Inflammatory macrophage (primary cell): Measurements from ENCODE around the gene SOCS3.

Source experiments
- DNase-seq, 2 donors: peaks; one replicate each; pipeline ENCODE4 v3.0.0-alpha.2; 2020 to 2022
- total RNA-seq, 18 experiments: gene quantifications; one replicate each; lab custom pipeline; 2026; ENCODE audit warnings: mixed read lengths in 6 of 18, inconsistent platforms in 2 of 18; lab: John Stamatoyannopoulos, UW

The SOCS3 gene, protein sequence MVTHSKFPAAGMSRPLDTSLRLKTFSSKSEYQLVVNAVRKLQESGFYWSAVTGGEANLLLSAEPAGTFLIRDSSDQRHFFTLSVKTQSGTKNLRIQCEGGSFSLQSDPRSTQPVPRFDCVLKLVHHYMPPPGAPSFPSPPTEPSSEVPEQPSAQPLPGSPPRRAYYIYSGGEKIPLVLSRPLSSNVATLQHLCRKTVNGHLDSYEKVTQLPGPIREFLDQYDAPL
- 6.0 to 618 (median 61.0) reads per million in 18 experiments for total RNA-seq

DNA sequence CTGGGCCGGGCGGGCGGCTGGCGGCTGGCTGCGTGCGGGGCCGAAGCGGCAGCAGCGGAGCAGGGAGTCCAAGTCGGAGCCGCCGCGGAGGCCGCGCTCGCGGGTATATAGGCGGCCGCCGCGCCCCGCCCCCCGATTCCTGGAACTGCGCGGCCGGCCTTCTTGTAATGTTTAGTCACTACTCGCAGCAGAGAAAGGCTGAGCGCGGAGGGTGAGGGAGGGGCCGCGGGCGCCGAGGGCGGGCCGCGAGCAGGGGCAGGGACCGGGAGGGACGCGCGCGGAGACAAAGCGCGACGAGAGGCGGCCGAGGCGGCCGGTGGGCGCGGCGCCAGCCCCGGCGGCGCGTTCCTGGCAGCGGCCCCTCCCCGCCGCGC, at the start of gene SOCS3:
Gene SOCS3 (minus strand): TSS at position 81 of the 374 bp plus-strand sequence. CDS start 982 bp downstream, outside the sequence.
- peak; percentile 98 for DNase-seq

DNA sequence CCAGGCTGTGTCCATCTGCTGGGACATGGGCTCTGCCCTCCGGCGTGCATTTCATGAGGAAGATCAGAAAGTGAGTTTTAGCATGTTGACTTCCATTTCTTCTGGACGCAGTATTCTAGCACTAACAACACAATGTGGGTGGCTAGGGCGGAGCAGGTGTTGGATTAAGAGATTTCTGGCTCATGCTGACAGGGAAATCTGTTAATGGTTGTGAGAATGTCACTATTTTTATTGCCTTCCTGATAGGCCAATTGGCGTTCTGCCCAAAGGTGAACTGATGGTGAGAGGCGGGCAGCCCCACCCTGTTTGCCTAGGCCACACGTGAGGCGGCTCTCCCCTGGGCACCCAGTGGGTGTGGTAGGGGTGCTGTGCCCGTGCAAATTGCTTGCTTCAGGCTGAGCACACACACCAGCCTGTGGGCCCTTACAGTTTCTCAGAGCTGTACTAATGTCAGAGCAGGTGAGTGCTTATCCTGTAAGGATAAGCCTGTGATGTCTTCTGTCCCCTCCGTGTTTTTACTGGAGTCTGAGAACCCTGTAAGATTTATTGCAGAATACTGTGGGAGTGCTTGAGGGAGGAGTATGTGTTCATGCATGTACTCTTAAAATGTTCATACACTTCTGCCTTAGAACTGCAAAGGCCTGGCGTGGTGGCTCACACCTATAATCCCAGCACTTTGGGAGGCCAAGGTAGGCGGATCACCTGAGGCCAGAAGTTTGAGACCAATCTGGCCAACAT, 49.5 kb upstream of the SOCS3 start:
- no peak for DNase-seq

DNA sequence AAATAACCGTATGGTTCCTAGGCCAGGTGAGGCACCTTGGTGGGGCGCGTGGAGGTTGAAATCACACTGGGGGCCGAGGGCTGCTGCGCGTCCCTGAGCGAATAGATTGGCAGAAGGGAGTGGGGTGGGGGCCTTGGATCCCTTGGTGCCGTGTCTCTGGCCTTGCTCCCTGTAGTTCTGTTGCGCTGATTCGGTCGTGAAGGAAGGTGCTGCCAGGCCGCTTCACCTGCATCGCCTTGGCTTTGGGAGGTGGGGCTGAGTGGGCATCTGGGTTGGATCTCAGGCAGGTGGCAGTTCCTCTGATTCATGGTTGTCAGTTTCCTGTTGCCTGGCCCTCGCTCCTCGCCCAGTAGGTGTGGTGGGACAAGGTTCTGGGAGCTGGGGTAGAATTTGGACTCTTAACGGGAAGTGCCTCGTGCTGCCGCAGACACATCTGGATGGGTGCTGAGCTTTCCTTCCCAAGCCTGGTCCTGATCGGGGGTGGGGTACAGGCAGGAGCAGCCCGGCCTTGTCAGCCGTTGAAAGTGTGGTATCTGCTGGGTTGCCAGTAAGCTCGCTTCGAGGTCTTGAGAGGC, 48.7 kb upstream of the SOCS3 start:
- DNase-seq = no peak

DNA sequence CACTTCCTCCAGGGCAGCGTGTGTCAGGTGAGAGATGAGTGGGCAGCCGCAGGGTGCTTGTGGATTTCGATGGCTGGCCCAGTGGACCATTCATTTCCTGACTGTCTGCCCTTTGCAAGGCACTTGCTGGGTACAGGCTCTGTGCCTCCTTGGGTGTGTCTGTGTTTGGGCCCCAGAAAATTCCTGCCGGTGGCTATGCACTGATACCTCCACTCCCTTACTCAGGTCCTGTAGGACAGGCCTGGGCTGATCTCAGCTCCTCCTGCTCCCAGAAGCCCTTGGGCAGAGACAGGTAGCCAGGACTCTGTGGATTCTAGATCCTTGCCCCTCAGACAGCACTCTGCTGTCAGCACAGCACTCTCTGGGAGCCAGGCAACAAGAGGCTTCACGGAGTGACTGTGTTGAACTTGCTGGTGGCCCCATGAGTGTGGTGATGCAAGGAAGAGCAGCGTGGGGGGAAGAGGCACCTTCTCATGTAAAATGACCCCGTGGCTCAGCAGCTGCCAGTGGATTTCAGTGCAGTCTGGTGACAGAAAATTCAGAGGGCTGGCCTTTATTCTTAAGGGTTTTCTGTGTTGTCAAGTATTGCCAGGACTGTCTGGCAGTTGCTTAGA, 47.6 kb upstream of the SOCS3 start:
- peak; percentile 59 to 84 for DNase-seq

DNA sequence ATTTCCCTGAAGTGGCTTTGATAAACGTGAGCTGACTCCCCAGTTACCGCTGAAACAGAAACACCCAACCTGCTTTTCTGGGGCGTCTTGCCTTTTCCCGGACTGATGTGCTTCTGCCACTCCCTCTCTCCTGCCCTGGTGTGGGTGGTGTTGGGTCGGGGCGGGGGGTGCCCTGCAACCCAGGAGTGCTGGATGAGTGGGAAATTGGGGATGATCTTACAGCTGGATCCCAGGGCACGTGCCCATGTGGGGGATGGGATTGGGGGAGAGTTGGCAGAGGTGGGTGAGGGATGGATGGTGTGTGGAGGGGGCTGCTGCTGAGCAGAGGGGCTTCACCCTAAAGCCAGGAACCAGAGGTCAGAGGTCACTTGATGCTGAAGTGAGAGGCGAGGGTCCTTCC, 47.0 kb upstream of the SOCS3 start:
- no peak for DNase-seq

DNA sequence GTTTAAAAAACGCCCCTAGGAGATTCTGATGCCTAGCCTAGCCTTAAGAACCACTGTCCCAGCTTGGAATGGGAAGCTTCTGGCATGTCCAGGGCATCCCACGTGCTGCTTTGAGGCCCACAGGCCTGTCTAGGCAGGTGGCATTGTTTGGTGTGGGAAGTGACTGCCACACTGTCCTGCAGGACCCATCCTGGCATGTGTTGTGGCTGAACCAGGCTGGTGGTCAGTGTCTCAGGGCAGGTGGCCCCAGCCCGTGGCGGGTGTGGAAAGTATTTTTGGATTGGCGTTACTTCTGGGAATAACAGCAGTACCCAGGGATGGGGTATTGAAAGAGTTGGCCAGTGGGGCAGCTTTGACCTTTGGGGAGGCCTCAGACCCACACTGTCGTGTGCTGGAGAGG, 46.5 kb upstream of the SOCS3 start:
- DNase-seq = no peak

DNA sequence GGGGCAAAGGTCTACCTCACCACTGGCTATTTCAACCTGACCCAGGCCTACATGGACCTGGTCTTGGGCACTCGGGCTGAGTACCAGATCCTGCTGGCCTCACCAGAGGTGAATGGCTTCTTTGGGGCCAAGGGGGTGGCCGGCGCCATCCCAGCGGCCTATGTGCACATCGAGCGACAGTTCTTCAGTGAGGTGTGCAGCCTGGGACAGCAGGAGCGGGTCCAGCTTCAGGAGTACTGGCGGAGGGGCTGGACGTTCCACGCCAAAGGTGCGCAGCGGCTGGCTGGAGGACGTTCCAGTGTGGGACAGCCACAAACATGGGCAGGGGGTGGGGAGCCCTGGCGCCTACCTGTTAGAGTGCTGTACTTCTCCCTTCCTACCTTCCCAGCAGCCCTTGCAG, 43.9 kb upstream of the SOCS3 start:
- no peak for DNase-seq

DNA sequence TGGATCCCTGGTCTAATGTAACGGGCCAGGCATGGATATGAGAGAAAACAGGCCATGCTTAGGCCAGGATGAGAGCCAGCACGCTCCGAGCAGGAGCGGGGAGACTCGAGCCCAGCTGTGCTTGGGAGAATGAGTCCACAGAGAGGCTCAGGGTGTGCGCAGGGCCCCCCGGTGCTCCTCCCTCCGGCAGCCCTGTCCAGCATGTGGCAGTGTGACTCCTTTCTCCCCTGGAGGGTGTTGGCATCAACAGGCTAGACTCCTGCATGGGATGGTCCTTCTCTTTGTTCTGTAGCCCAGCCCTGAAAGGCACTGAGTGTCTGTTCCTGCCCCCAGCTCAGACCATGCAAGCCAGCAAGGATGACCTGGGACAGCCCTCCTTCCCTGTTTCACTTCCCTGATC, 42.0 kb upstream of the SOCS3 start:
- DNase-seq = no peak

DNA sequence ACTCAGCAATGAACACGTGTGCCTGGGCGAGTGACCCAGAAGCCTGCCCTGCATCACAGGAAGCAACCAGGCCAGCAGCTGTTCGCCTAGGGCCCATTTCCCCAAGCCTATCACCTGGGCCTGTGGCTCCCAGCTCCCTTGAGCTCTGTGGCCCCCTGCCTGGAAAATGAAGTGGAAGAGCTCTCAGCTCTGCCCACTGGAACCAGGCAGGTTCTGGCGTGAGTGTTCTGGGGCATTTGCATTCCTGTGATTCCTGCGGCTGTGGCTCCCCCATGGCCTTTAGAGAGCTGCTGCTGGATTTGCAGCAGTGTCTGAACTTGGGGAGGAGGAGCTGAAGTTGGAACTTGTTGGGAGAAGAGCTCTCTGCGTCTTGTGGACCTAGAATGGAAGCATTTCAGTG, 41.4 kb upstream of the SOCS3 start:
- no peak for DNase-seq

DNA sequence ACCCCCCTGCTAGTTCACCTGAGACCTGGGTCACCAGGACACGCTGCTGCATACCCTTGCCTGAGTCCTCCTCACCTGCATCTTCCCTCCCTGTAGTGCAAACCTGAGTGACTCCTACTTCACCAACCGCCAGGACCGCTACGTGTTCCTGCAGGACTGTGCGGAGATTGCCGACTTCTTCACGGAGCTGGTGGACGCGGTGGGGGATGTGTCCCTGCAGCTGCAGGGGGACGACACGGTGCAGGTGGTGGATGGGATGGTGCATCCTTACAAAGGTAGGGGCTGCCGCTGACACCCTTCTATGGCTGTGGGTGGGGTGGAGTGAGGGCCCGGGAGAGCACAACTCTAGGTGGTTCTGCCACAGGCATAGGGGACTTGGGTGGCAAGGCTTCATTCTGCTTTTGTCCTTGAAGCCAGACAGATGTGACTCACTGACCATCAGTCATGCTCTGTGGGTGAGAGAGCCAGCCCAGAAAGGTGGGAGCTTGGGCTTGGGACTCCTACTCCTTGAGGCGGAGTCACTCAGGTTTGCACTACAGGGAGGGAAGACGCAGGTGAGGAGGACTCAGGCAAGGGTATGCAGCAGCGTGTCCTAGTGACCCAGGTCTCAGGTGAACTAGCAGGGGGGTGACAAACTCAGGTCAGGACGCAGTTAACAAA, 40.8 kb upstream of the SOCS3 start:
- DNase-seq = peak in 1 of 2 donors; percentile 49

DNA sequence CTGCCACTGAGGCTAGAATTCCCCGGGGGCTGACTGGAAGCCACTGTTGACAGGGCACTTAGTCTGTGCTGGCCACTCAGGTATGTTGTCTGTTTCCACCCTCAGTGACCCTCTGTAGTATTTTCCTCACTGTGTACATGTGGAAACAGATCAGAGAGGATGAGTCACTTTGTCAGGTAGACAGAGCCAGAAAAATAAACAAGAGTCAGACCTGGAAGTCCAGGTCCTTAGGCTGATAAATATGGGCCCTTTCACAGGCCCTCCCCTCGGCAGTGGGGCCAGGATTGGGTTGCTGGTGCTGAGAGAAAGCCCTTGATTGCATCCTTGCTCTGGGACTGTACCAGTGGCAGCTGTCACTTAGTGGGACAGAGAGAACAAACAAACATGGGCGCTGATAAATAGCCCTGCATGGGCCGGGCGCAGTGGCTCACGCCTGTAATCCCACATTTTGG, 39.8 kb upstream of the SOCS3 start:
- no peak for DNase-seq

DNA sequence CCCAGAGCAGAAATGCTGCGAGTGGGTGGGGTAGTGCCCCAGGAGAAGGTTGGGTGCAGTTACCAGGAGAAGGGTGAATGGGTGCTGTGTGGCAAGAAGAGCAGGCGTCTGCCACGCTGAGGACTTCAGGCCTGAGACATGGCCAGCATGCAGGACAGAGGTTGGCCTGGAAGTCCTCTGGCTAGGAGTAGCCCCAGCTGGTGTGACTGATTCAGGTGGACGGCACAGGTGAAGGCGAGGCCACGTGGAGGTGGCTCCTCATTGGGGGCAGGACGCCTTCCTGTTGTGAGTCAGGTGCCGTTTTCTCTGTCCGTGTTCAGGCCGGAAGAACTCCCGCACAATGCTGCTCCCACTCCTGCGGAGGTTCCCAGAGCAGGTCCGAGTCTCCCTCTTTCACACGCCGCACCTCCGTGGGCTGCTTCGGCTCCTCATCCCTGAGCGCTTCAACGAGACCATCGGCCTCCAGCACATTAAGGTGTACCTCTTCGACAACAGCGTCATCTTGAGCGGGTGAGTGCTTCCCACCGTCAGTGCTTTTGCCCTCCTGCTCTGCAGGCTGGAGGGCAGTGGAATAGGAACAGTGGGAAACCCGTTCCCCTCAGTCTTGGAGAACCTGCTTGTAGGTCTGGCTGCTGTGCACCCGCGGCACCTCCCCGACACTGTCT, 39.3 kb upstream of the SOCS3 start:
- DNase-seq = no peak

DNA sequence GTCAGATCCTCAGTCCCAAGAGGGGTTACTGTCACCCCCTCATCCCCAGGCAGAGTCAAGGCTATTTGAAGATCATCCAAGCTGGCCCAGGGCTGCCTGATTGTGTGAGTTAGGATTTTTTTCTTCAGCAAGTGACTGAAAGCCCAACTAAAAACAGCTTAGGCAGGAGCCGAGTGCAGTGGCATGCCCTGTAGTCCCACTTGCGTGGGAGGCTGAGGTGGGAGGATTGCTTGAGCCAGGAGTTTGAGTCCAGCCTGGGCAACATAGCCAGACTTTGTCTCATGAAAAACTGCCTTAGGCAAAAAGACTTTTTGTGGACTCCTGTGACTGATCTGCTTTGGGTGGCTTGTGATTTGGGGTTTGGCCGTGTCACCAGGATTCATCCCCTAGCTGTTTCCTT, 38.5 kb upstream of the SOCS3 start:
- peak in 1 of 2 donors; percentile 48 for DNase-seq

DNA sequence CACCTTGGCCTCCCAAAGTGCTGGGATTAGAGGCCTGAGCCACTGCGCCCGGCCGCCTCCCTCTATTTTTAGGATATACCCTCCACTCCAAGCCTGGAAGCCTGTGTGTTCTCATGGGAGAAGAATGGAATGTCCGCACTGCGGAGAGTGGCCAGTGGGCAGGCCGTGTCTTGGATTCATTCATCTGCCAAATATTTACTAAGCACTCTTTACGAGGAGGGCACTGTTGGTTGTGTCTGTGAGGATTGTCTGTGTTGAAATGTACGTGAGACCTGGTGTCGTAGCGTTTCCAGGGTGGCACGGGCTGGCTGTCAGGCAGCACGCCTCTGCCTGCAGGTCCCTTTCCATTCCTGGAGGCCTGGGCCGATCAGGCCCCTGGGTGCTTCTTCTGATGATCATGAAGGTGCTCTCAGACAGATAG, 37.8 kb upstream of the SOCS3 start:
- DNase-seq = no peak

DNA sequence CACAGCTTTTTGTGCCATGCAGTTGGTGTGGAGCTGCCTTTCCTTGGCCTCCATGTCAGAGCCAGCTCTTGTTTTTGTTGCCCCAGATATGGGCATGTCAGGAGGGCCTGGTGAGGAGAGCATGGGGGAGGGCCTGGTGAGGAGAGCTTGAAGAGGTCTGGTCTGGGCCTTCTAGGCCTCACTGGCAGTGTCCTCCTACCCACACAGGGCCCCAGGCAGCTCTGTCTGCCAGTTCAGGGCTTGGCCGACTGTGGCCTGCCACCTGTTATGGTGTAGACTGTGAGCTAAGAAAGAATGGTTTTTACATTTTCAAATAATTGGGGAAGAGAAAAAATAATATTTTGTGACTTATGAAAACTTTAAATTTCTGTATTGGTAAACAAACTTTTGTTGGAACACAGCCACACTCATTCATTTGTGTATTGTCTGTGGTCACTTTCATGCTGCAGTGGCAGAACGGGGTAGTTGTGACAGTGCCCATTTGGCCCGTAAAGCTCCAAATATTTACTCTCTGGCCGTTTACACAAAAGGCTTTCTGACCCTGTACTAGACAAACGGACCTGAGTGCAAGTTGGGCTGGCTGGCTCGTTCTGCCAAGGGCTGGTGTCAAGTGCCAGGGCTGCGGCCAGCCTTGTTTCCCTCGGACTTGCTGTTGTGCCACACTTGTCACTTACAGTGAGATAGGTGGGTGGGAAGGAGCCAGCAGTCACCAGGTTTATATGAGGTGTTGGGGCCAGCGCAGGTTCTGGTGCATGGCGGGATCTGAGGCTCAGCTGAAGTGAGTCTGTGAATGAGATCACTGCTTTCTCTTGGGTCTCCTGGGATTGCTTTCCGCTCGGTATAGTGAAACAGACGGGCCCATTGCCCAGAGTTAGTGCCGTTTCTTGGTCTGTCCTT, 36.8 kb upstream of the SOCS3 start:
- no peak for DNase-seq

DNA sequence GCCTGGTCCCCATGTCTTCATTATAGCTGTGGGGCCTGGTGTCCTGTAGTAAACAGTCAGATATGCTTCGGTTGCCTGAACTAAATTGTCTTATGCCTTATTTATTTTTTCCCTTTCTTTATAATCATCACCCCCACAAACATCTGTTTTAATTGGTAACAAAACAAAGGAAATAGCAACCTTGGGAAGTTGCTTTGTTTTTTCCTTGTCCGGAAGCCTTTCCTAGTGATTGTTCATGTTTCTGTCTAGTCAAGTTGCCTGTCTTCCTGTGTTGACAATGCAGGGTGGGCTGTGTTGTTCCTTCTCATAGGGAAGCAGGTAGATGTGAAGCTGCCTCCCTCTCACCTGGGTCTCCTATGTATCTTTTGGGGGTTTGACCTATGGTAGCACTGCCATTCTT, 35.3 kb upstream of the SOCS3 start:
- no peak for DNase-seq

DNA sequence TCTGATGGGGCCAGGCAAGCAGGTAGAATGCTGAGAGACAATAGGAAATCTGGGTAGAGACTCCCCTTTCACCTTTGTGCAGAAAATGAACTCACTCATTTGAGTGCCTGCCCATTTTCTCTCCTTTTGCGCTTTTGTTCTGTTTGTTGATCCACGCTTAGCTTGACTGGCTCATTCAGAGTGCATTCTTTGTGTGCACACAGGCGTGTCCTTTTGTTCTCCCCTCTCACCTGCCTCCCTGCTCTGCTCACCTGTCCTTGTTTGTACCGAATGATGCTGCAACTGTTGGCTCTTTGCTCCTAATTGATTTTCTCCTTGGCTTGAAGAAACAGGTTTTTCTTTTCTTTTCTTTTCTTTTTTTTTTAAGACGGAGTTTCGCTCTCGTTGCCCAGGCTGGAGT, 34.3 kb upstream of the SOCS3 start:
- no peak for DNase-seq

DNA sequence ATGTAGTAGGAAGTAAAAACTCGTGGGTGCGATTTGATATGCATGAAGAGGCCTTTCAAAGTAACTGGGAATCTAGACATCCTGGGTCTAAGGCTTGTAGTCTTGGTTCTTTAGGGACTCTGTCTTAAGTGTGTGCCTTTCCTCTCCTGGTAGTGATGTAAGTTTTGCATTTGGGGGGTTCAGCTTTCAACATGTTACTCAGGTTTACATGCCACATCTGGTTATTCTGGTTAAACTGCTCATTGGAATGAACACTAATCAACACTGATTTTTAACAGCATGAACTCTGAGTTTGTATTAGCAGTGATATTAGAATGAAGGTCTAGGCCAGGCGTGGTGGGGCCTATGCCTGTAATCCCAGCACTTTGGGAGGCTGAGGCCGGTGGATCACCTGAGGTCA, 33.7 kb upstream of the SOCS3 start:
- no peak for DNase-seq

DNA sequence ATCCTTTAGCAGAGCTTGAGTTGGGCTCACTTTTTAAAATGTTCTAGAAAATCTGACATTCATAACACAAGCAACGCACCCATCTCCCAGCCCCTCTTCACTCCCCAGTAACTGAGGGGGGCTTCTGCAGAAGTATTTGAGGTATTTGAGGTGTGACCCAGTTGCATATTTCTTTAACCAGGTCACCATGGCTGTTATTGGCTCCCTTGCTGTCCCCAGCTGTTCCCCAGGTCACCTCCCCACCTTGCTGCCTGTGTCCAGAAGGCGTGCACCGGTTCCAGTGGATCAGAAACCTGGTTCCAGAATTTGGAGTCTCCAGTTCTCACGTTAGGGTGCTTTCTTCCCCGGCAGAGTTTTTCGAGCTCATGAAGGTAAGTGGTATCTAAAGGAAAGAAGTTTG, 32.4 kb upstream of the SOCS3 start:
- no peak for DNase-seq

DNA sequence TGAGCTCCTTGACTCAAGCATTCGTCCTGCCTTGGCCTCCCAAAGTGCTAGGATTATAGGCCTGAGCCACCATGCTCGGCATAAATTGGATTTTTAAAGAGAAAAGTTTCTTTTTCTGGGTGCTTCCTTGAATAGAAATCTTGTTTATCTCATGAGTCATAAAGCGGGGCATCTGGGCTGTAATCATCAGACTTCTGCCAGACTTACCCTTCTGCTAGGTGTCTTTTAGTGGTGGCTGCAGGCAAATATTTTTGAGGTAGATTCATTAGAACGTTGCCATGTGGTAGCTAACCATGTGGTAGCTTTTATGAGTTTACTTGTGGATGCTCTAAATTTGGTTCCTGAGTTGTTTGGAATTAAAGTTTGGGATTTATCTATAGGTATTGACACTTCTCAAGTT, 32.0 kb upstream of the SOCS3 start:
- DNase-seq = no peak

DNA sequence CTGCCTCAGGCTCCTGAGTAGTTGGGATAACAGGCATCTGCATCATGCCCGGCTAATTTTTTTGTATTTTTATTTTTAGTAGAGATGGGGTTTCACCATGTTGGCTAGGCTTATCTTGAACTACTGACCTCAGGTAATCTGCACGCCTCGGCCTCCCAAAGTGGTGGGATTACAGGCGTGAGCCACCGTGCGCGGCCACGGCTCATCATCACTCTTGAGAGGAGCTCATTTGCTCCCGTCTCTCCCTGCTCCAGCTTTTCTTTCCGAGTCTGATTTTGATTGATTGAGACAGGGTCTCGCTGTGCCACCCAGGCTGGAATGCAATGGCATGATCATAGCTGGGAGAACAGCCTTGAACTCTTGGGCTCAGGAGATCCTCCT, 31.2 kb upstream of the SOCS3 start:
- DNase-seq = no peak
